ENCODE data around the gene UBE2L5. TPM values are rescaled to one million over a fixed set of nuclear protein-coding genes. Genes with fewer than 3 reads are reported as not detected.
"Not testable (repeated sequence)": the region's sequence is repeated elsewhere in the genome, so short reads cannot be mapped to it uniquely, and the experiment has no call there.

The UBE2L5 gene
- total RNA-seq, 1 donor from 2014 or later = not detected

GRCh38 chr13:30461279-30462066 is 39.2 kb downstream of the UBE2L5 start:
- not testable (repeated sequence) for H3K9me3 ChIP-seq (ENCODE audit: insufficient read depth, low read depth, low read length); H3K27me3 Mint-ChIP-seq (ENCODE audit: low read depth, unreplicated experiment); H3K36me3 Mint-ChIP-seq (ENCODE audit: low read depth, unreplicated experiment); H4K20me1 ChIP-seq (ENCODE audit: insufficient read depth, low read length); H3K27ac ChIP-seq (ENCODE audit: low read depth, low read length); H3K27me3 ChIP-seq (ENCODE audit: insufficient read depth, low read length); H3K4me3 ChIP-seq (ENCODE audit: insufficient read depth, low read depth, low read length); H3K9me3 Mint-ChIP-seq (ENCODE audit: unreplicated experiment); H3K4me1 Mint-ChIP-seq (ENCODE audit: low read depth, unreplicated experiment); H3K9ac ChIP-seq (ENCODE audit: low read length); H2AFZ ChIP-seq (ENCODE audit: low read depth, low read length)
- H3K36me3 ChIP-seq (ENCODE audit: insufficient read depth, low read length) = peaks cover 28% of the 10 kb centered on the region
- H3K4me3 Mint-ChIP-seq (ENCODE audit: unreplicated experiment) = peak overlapping the region; percentile 69
- H3K4me1 ChIP-seq (ENCODE audit: insufficient read depth, low read length) = peaks cover 16% of the 10 kb centered on the region
- H3K4me2 ChIP-seq (ENCODE audit: low read length) = peak overlapping the region; percentile 84
- TF ChIP-seq CTCF (IDR thresholded peaks at IDR 0.05; ENCODE audit: insufficient read depth, low read depth, low read length) = peak; percentile 32
- DNase-seq (ENCODE audit: low read depth) = peak; percentile 25
- peak; percentile 5 for FAIRE-seq
- peaks cover 33% of the 10 kb centered on the region for H3K79me2 ChIP-seq (ENCODE audit: insufficient read depth, low read length)
- peak overlapping the region; percentile 77 for H3K27ac Mint-ChIP-seq (ENCODE audit: unreplicated experiment)

GRCh38 chr13:30463787-30464495 is 41.6 kb downstream of the UBE2L5 start:
- H3K4me2 ChIP-seq (ENCODE audit: low read length) = peak overlapping the region; percentile 84
- peak overlapping the region; percentile 75 for H3K4me3 ChIP-seq (ENCODE audit: insufficient read depth, low read depth, low read length)
- peak overlapping the region; percentile 97 for H3K27ac Mint-ChIP-seq (ENCODE audit: unreplicated experiment)
- DNase-seq (ENCODE audit: low read depth) (peak; percentile 42), FAIRE-seq (no peak)
- H3K9ac ChIP-seq (ENCODE audit: low read length) = peak overlapping the region; percentile 90
- no peaks in the 10 kb centered on the region for H3K36me3 Mint-ChIP-seq (ENCODE audit: low read depth, unreplicated experiment)
- no peaks in the 10 kb centered on the region for H3K9me3 ChIP-seq (ENCODE audit: insufficient read depth, low read depth, low read length)
- peak overlapping the region; percentile 79 for H3K27ac ChIP-seq (ENCODE audit: low read depth, low read length)
- H3K36me3 ChIP-seq (ENCODE audit: insufficient read depth, low read length) = peaks cover 21% of the 10 kb centered on the region
- peaks cover 33% of the 10 kb centered on the region for H3K79me2 ChIP-seq (ENCODE audit: insufficient read depth, low read length)
- H3K4me1 Mint-ChIP-seq (ENCODE audit: low read depth, unreplicated experiment) = peaks cover 16% of the 10 kb centered on the region
- H2AFZ ChIP-seq (ENCODE audit: low read depth, low read length) = no peak overlapping the region
- H4K20me1 ChIP-seq (ENCODE audit: insufficient read depth, low read length) = no peaks in the 10 kb centered on the region
- H3K27me3 ChIP-seq (ENCODE audit: insufficient read depth, low read length) = no peaks in the 10 kb centered on the region
- no peaks in the 10 kb centered on the region for H3K27me3 Mint-ChIP-seq (ENCODE audit: low read depth, unreplicated experiment)
- peak overlapping the region; percentile 96 for H3K4me3 Mint-ChIP-seq (ENCODE audit: unreplicated experiment)
- no peaks in the 10 kb centered on the region for H3K9me3 Mint-ChIP-seq (ENCODE audit: unreplicated experiment)
- TF ChIP-seq CTCF (IDR thresholded peaks at IDR 0.05; ENCODE audit: insufficient read depth, low read depth, low read length) (no peak), EZH2 (IDR thresholded peaks at IDR 0.05; ENCODE audit: insufficient read depth, low read length) (no peak)
- peaks cover 23% of the 10 kb centered on the region for H3K4me1 ChIP-seq (ENCODE audit: insufficient read depth, low read length)

Data from astrocyte (in vitro differentiated cells and primary cell).